GM18870 (cell line): ENCODE results near the gene USP49.
A peak's percentile ranks its signal among the peaks of the same experiment; 100 is the strongest.
"Not testable (repeated sequence)": the region's sequence is repeated elsewhere in the genome, so short reads cannot be mapped to it uniquely, and the experiment has no call there.

Experiments
- ATAC-seq: cut with Tn5 transposase; IDR thresholded peaks from one replicate; pipeline ENCODE4 v1.9.1; 2021; ENCODE audit warnings: moderate library complexity; ENCODE audit not compliant: unreplicated experiment

The USP49 gene

DNA sequence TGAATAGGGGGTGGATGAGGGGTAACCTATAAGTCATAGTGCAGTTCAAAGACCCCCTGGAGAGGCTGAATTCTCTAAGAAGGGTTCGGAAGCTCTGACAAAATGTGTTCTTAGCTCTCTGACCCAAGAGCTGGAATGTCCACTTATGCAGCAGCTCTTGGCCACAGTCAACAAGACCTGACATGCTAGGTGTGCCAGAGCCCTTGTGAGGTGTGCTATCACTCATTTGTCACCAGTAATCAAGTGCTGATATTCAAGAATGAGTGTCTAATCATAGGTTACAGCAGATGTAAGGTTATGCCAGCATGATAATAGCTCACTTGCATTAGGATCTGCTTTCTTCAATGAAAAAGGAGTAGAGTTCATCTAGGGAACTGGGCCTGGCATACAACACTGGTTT is 79.6 kb downstream of the USP49 start:
- ATAC-seq = no peak

DNA sequence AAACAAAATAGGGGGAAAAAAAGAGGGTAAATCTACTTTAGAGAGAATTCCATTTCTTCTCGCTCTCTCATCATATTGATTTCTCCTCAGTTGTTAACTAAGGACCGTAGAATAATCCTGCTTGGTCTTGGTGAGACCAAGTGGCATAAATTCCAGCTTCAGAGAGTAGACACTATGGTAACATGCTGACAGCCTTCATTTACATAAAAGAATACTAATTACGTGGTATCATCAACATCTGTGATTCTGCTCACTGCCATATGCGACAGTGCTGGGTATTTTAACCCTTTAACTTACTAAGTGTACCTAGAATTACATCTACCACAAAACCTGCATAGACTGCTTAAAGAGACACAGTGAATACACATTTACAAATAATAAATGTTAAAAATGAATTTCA is 80.5 kb downstream of the USP49 start:
- ATAC-seq = no peak

DNA sequence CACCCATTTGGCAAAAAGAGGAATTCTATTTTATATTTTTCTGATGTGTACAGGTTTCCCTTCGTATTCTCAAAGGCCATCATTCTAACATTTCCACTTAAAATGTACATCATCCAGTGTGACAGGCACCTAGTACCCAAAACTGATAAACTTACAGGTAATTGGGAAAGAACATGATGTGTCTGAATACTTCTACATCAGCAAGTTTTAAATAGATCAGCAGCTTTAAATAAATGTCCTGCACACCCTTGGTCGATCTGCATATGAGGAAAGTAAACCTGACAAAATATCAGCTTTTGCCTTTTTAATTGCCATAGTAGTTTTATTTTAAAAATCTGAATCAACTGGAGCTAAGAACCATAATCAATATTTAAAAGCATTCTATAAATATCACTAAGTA is 81.2 kb downstream of the USP49 start:
- ATAC-seq = no peak

DNA sequence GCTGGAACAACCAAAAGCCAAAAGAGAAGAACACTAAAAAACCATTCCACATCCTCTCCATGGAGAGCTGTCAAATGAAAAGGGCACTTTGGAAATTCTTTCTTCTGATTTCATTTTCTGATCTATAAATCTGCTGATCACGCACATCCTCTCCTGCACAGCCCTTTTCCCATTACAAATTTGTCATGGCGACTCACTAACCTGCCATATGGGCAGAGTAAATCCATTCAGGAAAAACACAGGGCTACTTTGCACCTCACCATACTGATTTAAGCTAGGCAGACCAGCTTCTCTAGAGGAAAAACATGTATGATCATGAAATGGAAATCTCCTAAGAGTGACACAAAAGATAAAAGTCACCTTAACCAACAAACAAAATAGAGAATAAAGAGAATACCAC is 81.7 kb downstream of the USP49 start:
- ATAC-seq = no peak

DNA sequence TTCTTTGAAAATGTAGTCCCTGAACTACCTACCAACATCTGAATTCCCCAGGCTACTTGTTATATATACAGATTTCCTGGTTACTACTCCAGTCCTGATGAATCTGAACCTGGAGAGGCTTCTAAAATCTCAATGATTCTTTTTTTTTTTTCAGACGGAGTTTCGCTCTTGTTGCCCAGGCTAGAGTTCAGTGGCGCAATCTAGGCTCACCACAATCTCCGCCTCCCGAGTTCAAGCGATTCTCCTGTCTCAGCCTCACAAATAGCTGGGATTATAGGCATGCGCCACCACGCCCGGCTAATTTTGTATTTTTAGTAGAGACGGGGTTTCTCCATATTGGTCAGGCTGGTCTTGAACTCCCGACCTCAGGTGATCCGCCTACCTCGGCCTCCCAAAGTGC is 83.2 kb downstream of the USP49 start:
- ATAC-seq = not testable (repeated sequence)

DNA sequence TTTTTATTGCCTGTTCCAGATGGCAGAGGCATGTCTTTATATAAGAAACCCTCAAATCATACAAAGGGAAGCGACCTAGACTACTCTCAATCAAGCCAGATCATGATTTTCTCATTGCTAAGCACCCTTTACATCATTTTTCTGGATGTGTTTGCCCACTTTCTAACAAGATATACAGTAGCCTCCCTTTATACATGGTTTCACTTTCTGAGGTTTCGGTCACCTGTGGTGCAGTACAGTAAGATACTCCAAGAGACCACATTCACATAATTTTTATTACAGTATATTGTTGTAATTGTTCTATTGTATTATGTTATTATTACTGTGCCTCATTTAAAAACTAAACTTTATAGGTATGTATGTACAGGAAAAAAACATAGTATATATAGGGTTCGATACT is 84.1 kb downstream of the USP49 start:
- ATAC-seq = no peak

DNA sequence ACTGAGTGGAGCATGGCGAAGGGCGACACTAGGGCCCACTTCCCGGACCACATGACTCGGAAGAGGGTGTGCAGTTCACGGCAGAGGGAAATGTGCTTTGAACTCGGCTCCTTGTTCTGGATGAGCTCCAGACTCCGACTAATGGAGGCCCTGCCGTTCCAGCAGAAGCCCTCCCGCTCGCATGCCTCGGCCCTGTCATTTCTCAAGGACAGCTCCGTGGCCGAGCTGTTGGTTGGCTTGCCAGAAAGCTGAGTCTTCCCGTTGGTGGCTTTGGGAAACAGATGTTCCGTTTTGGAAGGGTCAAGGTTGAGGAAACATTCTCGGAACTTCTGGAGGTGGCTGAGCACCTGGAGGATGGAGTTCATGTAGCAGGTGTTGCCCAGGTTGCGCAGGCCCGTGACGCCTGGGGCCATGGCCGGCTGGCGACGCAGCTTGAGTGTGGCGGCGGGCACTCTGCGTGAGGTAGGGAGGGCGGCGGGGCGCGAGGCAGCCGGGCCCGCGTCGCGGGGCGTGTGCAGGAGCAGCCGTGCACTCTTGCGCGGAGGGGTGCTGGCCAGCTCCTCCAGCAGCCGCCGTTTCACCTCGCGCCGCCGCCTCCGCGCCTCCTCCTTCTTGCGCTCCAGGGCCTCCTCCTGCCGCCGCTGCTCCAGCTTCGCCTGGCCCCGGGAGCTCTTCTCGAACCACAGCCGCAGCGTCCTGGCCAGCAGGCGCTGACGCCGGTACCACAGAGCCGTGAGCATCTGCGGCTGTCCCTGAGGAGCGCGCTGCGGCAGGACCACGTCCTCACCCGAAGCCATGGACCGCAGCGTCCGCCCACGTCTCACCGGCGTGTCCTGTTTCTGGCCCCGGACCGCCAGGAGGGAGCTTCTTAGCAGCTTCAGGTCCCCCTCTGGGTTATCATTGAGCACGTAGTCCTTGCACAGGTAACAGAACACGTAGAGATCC is 89.1 kb downstream of the USP49 start:
- ATAC-seq = no peak

DNA sequence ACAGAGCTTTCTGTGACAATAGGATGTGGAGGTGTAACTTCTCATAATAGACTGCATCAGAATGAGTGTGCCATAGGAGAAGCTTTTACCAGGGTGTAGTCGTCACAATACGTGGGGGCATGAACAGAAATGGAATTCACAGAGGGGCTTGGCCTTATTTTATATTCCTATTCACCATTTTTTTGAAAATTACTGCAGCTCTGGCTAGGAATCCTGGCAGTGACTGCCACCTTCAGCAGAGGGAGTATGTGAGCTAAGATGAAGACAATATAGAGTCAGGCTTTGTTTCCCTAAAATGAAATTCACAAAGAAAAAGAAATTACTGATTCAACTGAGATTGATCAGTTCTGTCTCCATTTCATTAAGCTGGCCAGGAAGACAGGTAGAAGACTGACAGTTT is 93.8 kb downstream of the USP49 start:
- ATAC-seq = no peak

DNA sequence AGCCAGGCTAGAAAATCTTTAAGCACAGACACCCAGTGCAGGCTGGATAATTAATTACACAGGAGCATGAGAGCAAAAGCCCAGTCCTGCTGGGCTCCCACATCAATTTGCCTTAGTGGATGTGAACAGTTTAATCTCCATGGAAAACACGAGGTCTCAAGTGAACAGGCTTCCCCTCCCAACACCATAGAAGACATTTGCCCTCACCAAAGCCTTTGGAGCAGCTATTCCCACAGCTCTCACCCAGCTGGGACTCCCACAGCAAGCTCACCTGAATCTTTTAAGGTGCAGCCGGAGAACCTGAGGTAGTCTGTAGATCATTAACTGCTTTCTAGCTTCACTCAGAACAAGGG is 95.6 kb downstream of the USP49 start:
- ATAC-seq = no peak

DNA sequence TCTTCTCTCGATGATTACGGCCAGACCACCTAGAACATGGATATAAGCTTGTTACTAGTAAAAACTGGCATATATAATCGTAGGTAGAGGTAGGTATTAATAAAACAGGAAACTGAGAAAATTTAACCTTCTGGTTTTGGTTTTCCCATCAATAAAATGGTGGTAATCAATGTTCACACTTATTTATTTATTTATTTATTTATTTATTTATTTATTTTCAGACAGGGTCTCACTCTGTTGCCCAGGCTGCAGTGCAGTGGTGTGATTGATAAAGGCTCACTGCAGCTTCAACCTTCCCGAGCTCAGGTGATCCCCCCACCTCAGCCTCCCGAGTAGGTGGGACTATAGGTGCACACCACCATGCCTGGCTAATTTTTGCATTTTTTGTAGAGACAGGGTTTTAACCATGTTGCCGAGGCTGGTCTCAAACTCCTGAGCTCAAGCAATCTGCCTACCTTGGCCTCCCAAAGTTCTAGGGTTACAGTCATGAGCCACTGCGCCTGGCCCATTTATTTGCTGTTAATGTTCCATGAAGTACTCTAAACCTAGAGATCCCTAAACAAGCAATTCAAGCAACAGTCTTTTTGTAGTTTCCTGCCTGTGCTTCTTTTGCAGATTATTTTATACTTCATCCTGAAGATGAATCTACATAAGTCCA is 96.1 kb downstream of the USP49 start:
- no peak for ATAC-seq

DNA sequence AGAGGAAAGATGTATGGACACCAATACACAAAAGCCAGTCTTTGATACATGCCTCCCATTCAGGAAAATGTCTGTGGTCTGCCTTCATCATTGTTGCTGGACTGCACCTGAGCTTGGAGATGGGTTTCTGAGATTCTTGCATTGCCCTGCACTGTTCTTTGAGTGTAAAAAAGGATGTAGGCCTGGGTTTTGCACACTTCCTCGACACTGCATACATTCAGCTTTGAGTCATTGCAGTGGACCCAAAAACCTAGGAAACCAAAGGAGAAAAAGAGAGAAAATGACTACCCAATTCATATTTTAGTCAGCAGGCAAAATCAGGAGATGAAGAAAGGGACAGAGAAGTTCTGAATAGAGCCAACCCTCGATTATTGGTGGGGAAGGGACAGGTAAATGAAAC is 98.7 kb downstream of the USP49 start:
- no peak for ATAC-seq

DNA sequence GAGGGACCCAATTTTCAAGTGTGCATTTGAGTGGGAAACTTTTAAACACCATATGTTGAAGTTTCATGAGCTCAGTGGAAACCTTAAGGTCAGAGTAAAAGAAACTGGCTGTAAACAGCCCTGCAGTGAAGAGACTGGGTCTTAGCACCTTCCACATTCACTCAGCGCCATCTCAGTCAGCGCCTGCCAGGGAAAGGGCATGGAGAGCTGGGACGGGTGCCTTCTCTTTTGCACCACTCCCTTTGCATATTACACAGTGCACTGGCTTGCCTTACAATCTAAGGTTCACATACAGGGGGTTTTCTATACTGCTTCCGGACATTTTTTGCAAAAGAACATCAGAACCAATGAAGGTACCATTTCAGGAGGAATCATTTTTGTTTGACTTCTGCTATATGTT is 103.2 kb downstream of the USP49 start:
- no peak for ATAC-seq

DNA sequence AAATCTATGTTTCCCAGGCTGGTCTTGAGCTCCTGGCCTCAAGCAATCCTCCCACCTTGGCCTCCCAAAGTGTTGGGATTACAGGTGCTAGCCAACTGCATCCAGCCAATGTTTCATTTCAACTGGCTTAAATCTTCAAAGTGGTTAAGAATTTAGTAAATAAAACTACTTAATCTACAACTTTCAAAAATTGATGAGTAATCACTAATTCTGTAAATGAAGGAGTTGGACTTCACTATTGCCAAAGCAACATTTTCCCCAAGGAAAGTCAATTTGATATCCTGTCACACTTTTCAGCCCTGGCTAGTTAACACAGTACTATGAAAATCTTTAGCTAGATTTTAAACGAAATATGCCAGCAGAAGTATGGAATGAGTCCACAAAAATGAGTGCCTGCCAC is 103.9 kb downstream of the USP49 start:
- no peak for ATAC-seq

DNA sequence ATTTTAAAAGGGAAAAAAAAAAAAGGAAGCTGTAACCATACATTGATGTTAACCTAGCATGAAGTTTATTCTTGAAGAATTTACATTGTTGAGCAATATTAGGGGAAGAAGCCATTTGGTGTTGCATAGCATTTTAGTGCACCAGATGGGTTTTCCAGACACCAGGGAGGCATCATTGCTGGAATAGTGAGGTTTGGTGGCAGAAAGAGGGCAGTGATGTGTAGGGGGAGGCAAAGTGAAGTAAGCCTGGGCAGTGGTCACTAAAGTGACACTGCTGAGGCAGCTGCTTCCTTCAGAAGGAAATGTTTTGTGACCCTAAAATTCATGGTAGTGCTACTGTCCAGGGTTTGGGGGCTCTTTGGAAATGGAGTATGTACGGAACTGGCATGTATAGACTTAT is 105.1 kb downstream of the USP49 start:
- ATAC-seq = no peak

DNA sequence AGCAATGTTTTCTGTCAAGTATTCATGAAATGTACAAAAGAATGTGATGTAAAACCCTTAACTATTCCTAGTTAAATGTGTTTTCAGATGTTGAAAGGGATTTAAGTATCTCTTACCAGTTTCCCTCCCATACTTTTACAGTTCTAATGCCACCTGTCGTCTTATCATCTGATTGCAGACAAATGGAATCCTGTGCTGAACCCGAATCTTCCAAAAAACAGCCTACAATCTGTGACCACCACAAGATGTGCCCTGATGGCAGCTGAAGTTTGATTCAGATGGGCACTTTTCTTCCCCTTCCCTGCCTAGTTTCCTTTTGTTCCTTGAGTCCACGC is 105.8 kb downstream of the USP49 start:
- ATAC-seq = no peak

DNA sequence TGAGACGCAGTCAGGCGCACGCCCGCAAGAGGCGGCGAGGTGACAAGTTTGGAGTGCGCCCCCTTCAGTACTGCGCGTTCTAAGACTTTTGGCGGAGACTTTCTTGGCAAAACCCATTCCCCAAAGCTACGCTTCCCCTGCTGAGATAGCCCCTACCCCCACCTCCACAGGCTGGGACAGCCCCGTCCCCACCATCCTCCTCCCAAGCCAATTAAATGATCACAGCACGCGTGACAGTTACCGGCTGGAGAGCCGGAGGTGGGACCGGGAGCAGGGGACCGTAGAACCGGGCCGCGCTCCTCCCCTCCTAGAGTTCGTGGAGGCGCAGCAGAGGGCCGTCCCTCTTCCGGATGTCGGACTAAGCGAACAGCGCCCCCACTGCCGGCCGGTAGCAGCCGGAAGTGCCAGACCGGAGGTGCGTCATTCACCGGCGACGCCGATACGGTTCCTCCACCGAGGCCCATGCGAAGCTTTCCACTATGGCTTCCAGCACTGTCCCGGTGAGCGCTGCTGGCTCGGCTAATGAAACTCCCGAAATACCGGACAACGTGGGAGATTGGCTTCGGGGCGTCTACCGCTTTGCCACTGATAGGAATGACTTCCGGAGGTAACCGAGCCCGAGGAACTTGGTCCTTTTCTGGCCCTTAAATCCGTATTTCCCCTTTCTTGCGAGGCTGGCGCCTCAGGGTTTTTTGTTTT is 107.8 kb downstream of the USP49 start, which contains the start of gene TOMM6:
Gene TOMM6 (plus strand): TSS at position 476 of the 699 bp plus-strand sequence. CDS start 4 bp downstream, at position 480.
- ATAC-seq = peak; percentile 77

DNA sequence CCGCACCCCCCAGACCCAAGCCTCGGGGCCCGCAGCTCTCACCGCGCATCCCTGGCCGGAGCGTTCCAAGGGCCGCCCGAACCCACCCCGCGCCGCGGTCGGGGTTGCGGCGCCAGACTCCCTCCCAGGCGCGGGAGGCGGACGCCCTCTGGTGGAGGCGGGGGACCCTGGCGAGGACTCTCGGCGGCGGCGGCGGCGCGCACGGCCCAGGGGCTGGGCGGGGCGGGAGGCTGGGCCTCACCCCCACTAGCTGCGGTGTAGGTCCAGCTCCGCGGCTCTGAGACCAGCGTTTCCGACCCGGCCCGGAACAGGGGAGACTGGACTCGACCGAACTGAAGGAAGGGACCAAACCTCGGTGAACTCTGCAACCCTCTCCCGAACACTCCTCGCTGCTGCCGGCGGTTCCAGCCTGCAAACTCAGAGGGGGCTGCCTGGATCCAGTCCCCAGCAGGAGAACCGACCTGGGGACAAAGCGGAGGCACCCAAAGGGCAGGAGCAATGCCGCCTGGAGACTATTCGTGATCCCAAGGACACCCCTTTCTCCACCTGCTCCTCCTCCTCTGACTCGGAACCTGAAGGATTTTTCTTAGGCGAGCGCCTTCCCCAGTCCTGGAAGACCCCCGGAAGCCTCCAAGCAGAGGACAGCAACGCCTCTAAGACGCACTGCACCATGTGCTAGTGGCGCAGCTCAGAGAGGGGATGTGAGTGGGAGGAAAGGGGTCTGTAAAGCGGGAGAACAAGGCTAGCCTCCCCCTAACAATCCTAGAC is 108.5 kb downstream of the USP49 start:
- no peak for ATAC-seq

DNA sequence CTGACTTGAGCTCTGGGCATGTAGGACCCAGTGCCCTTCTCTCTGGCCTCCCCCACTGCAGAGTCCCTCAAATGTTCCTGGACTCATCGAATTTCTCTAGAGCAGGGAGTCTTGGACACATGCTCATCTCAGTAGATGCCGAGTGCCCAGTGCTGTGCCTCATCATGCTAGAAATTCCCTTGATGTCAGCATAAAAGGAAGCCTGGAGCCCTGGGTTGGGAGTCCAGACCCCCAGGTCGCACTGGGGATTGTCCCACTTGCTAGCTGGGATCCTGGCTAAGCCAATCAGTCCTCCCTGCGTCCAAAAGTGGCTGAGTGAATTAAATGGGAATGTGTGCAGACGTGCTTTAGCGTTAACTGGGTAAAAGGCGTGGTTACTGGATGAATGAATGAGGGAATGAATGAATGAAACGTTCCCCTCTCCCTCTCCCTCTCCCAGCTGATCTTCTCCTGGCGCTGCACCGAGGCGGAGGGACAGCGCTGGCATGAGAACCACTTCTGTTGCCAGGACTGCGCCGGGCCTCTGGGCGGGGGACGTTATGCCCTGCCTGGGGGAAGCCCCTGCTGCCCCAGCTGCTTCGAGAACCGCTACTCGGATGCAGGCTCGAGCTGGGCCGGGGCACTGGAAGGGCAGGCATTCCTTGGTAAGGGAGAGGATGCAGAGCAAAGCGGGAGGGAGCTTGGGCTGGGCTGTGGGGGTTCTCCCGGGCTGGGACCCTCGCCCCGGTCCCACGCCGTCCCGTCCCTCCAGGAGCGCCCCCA is 109.3 kb downstream of the USP49 start:
- no peak for ATAC-seq

DNA sequence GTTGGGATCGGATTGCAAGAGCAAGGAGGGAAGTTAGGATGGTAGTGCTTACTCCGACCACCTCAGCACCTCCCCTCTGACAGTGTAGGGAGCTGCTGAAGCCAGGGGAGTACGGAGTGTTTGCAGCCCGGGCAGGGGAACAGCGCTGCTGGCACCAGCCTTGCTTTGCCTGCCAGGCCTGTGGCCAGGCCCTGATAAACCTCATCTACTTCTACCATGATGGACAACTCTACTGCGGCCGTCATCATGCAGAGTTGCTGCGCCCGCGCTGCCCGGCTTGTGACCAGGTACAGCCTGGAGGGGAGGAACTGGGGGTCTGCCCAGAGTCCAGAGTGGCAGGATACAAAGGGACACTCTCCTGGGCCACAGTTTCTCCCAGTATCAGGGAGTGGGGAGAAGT is 109.9 kb downstream of the USP49 start:
- ATAC-seq = no peak

DNA sequence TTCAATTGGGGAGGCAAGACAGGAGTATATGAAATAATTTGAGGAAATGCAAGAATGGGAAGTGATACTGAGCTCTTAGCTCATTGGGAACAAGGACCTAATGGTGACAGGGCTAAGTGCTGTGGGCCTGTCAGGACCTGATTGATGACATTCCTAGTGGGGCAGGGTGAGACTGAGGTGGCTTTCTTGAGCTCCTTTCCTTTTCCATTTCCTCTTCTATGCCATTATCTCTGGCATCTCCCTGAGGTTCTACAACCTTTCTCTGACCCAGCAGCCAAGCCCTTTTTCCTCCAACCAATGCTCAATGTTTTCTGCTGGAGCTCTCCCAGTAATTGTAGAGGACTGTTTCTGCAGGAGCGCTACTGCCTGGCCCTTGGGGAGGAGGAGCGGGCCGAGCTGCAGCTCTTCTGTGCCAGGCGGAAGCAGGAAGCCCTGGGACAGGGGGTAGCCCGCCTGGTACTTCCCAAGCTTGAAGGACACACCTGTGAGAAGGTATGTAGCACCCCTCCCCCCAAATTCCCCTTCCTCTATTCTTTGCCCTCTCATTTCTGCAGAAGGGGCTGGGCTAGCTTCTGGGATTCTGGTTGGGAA is 110.5 kb downstream of the USP49 start:
- no peak for ATAC-seq
